GM12864 (cell line): Measurements from ENCODE around the gene SLC9A3.

Source experiments
- DNase-seq: peaks from one replicate; pipeline ENCODE4 v3.0.0-alpha.2; 2011; ENCODE audit warnings: low read depth
- H3K4me3 ChIP-seq: 2 replicates; pipeline ENCODE4 v1.5.1; 2011; ENCODE audit warnings: mild to moderate bottlenecking, low read depth, low read length, control low read depth
- CTCF ChIP-seq: IDR thresholded peaks from 2 replicates; pipeline ENCODE4 v1.5.1; 2011; ENCODE audit warnings: low read depth, mild to moderate bottlenecking, moderate library complexity, low read length, control low read depth, inconsistent platforms; ENCODE audit errors: missing control alignments

The SLC9A3 gene

GRCh38 chr5:555058-555623, 30.9 kb upstream of the SLC9A3 start:
- TF ChIP-seq CTCF = no peak
- H3K4me3 ChIP-seq = no peak overlapping the region
- DNase-seq = no peak

DNA sequence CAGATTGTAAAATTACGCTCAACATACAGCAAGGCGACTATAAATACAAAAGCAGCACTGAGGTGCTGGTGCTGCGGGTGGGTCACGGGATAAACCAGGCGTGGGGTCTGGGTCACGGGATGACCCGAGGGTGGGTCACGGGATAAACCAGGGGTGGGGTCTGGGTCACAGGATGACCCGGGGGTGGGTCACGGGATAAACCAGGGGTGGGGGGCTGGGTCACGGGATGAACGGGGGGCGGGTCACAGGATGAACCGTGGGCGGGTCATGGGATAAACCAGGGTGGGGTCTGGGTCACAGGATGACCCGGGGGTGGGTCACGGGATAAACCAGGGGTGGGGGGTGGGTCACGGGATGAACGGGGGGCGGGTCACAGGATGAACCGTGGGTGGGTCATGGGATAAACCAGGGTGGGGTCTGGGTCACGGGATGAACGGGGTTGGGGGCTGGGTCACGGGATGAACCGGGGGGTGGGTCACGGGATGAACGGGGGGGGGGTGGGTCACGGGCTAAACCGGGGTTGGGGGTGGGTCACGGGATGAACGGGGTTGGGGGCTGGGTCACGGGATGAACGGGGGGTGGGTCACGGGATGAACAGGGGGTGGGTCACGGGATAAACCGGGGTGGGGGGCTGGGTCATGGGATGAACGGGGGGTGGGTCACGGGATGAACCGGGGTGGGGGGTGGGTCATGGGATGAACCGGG, 30.2 kb upstream of the SLC9A3 start:
- H3K4me3 ChIP-seq = no peak overlapping the region
- no peak for TF ChIP-seq CTCF
- DNase-seq = no peak

DNA sequence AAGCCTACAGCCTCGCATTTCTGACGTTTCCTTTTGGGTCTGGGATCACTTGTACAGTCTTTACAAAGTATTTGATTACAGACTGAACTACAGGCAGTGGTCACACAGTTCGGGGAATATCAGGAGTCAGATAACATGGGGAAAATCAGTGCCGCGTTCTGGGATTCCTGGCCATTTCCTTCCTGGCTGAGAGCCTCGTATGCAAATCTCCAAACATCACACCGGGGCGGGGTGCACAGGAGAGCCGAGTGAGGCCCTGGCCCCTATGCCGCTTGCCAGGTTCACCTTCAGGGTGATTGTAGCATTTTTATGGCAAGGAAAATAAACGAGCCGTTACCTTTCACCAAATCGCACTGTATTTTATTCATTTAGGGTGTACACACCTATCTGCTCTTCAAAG, 29.6 kb upstream of the SLC9A3 start:
- no peak for DNase-seq
- no peak for TF ChIP-seq CTCF
- no peak overlapping the region for H3K4me3 ChIP-seq

- DNase-seq = no peak
- H3K4me3 ChIP-seq = no peak overlapping the region
- TF ChIP-seq CTCF = no peak
Observed at GRCh38 chr5:551406-551805, 27.2 kb upstream of the SLC9A3 start.

- no peak for DNase-seq
- no peak for TF ChIP-seq CTCF
Observed at GRCh38 chr5:549229-549628, 25.0 kb upstream of the SLC9A3 start.

DNA sequence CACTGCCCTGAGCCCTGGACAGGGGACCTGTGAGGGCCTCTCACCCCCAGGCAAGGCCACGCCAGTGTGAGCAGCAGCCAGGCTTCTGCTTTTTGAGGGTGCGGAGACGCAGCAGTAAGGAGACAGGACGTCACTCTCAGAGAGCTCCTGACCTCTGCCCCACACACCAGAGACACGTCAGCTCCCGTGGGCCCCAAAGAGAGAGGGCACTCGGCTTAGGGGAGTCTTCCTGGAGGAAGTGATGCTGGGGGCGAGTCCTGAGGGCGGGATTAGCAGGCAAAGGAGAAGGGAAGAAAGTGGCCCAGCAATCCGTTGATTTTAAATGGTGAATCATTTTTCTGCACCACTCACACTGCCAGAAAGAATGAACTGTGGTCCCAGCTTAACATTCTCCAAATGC, 24.0 kb upstream of the SLC9A3 start:
- DNase-seq = no peak
- no peak overlapping the region for H3K4me3 ChIP-seq
- no peak for TF ChIP-seq CTCF

More at GRCh38 chr5:549229-549628, 25.0 kb upstream of the SLC9A3 start:
- H3K4me3 ChIP-seq = no peak overlapping the region

GRCh38 chr5:547086-547924, 23.1 kb upstream of the SLC9A3 start:
- no peak for TF ChIP-seq CTCF
- H3K4me3 ChIP-seq = no peak overlapping the region
- DNase-seq = no peak
